SJSA1 (cell line): ENCODE results near the gene NET1. TPM values are rescaled to one million over a fixed set of nuclear protein-coding genes. Genes with fewer than 3 reads are reported as not detected.
"Not testable (repeated sequence)": the region's sequence is repeated elsewhere in the genome, so short reads cannot be mapped to it uniquely, and the experiment has no call there.

Experiments
- DNase-seq, 2 experiments: peaks; one replicate each; pipeline ENCODE4 v3.0.0-alpha.2; 2015 to 2020; ENCODE audit warnings: low spot score in 2 of 2, low read depth in 1 of 2
- H3K27ac ChIP-seq: fragments of 250-450 bp; sonication (Bioruptor Pico); 2 replicates; pipeline ENCODE4 v1.5.1; 2020; ENCODE audit warnings: mild to moderate bottlenecking, moderate library complexity
- H3K27me3 ChIP-seq: fragments of 250-450 bp; sonication (Bioruptor Pico); replicated peaks from 2 replicates; pipeline ENCODE4 v1.5.1; 2020; ENCODE audit warnings: mild to moderate bottlenecking, moderate library complexity
- H3K36me3 ChIP-seq: fragments of 250-450 bp; sonication (Bioruptor Pico); 2 replicates; pipeline ENCODE4 v1.5.1; 2020; ENCODE audit warnings: mild to moderate bottlenecking
- H3K4me1 ChIP-seq: fragments of 250-450 bp; sonication (Bioruptor Pico); replicated peaks from 2 replicates; pipeline ENCODE4 v1.6.1; 2021; ENCODE audit warnings: mild to moderate bottlenecking
- H3K4me3 ChIP-seq: fragments of 250-450 bp; sonication (Bioruptor Pico); 2 replicates; pipeline ENCODE4 v1.5.1; 2020; ENCODE audit warnings: mild to moderate bottlenecking
- H3K9me3 ChIP-seq: fragments of 250-450 bp; sonication (Bioruptor Pico); replicated peaks from 2 replicates; pipeline ENCODE4 v1.5.1; 2020; ENCODE audit warnings: mild to moderate bottlenecking
- total RNA-seq: library from RNA; depleted of rRNA; stranded (reverse); fragments of >200 nt; shearing (Covaris generic); gene quantifications from 2 replicates; pipeline ENCODE4 v1.2.3, GENCODE V29; 2014

NET1 gene
- total RNA-seq, 1 experiment from 2014 or later, result 52.4 TPM

- not testable (repeated sequence) for H3K9me3 ChIP-seq, H3K27ac ChIP-seq, H3K36me3 ChIP-seq, DNase-seq, H3K27me3 ChIP-seq, H3K4me1 ChIP-seq, H3K4me3 ChIP-seq
These were observed 1.6 kb upstream of the NET1 start for GRCh38 chr10:5410787-5411186.

- 0 out of 2 replicates have a peak, but pooled peaks cover under 1% of the 10 kb centered on the region for H3K9me3 ChIP-seq
- H3K27me3 ChIP-seq, result no peaks in the 10 kb centered on the region
- no peak overlapping the region for H3K27ac ChIP-seq
- no peaks in the 10 kb centered on the region for H3K36me3 ChIP-seq
- H3K4me1 ChIP-seq, result 0 out of 2 replicates have a peak, but pooled peaks cover 3% of the 10 kb centered on the region
- DNase-seq, result no peak
- peak overlapping the region; percentile 89 for H3K4me3 ChIP-seq
These were observed 448 bp upstream of the NET1 start for GRCh38 chr10:5411941-5412276.

- peak in 1 of 2 experiments; percentile 35 for DNase-seq
- H3K27ac ChIP-seq, result peak overlapping the region; percentile 5; the same call in 1 of the 2 replicates
- no peaks in the 10 kb centered on the region for H3K27me3 ChIP-seq
- H3K4me3 ChIP-seq, result peak overlapping the region; percentile 89
- H3K36me3 ChIP-seq, result peaks cover 3% of the 10 kb centered on the region; the same call in 1 of the 2 replicates
- no peaks in the 10 kb centered on the region for H3K9me3 ChIP-seq
- 0 out of 2 replicates have a peak, but pooled peaks cover 3% of the 10 kb centered on the region for H3K4me1 ChIP-seq
These were observed 918 bp downstream of the NET1 start for GRCh38 chr10:5413012-5413938.

- H3K4me1 ChIP-seq, result 0 out of 2 replicates have a peak, but pooled peaks cover 3% of the 10 kb centered on the region
- no peak overlapping the region for H3K4me3 ChIP-seq
- DNase-seq, result no peak
- H3K27ac ChIP-seq, result no peak overlapping the region
- no peaks in the 10 kb centered on the region for H3K27me3 ChIP-seq
- no peaks in the 10 kb centered on the region; the same call in 1 of the 2 replicates for H3K9me3 ChIP-seq
- H3K36me3 ChIP-seq, result peaks cover 3% of the 10 kb centered on the region; the same call in 1 of the 2 replicates
These were observed 4.6 kb downstream of the NET1 start for GRCh38 chr10:5416981-5417380.

GRCh38 chr10:5418584-5418983 is 6.2 kb downstream of the NET1 start:
- no peak overlapping the region for H3K27ac ChIP-seq
- no peak for DNase-seq
- H3K4me3 ChIP-seq, result no peak overlapping the region
- H3K36me3 ChIP-seq, result peaks cover 3% of the 10 kb centered on the region; the same call in 1 of the 2 replicates
- no peaks in the 10 kb centered on the region for H3K27me3 ChIP-seq
- H3K9me3 ChIP-seq, result no peaks in the 10 kb centered on the region; the same call in 1 of the 2 replicates
- H3K4me1 ChIP-seq, result 0 out of 2 replicates have a peak, but pooled peaks cover 3% of the 10 kb centered on the region

GRCh38 chr10:5419466-5420094 is 7.2 kb downstream of the NET1 start:
- Histone ChIP-seq H3K4me1 (no peaks in the 10 kb centered on the region), H3K36me3 (peaks cover 3% of the 10 kb centered on the region; the same call in 1 of the 2 replicates)
- no peak for DNase-seq

GRCh38 chr10:5423771-5424170 is 11.4 kb downstream of the NET1 start:
- no peak overlapping the region for H3K4me3 ChIP-seq
- H3K27ac ChIP-seq, result no peak overlapping the region
- no peaks in the 10 kb centered on the region for H3K27me3 ChIP-seq
- no peak for DNase-seq
- no peaks in the 10 kb centered on the region; the same call in 1 of the 2 replicates for H3K9me3 ChIP-seq
- no peaks in the 10 kb centered on the region for H3K4me1 ChIP-seq
- peaks cover 7% of the 10 kb centered on the region for H3K36me3 ChIP-seq

More at GRCh38 chr10:5419466-5420094, 7.2 kb downstream of the NET1 start:
- Histone ChIP-seq H3K9me3 (no peaks in the 10 kb centered on the region; the same call in 1 of the 2 replicates), H3K27me3 (no peaks in the 10 kb centered on the region), H3K4me3 (no peak overlapping the region), H3K27ac (no peak overlapping the region)

GRCh38 chr10:5424751-5425150 is 12.4 kb downstream of the NET1 start:
- DNase-seq, result no peak
- no peak overlapping the region for H3K27ac ChIP-seq
- H3K36me3 ChIP-seq, result peaks cover 12% of the 10 kb centered on the region
- no peaks in the 10 kb centered on the region for H3K4me1 ChIP-seq
- no peak overlapping the region for H3K4me3 ChIP-seq
- H3K9me3 ChIP-seq, result no peaks in the 10 kb centered on the region
- H3K27me3 ChIP-seq, result no peaks in the 10 kb centered on the region

GRCh38 chr10:5428133-5428532 is 15.8 kb downstream of the NET1 start:
- Histone ChIP-seq H3K27ac (no peak overlapping the region), H3K27me3 (no peaks in the 10 kb centered on the region), H3K4me1 (peaks cover 4% of the 10 kb centered on the region), H3K9me3 (no peaks in the 10 kb centered on the region), H3K36me3 (peaks cover 21% of the 10 kb centered on the region), H3K4me3 (no peak overlapping the region)
- DNase-seq, result no peak

- Histone ChIP-seq H3K27ac (no peak overlapping the region), H3K4me3 (no peak overlapping the region), H3K9me3 (no peaks in the 10 kb centered on the region), H3K27me3 (no peaks in the 10 kb centered on the region), H3K36me3 (peaks cover 13% of the 10 kb centered on the region), H3K4me1 (peaks cover 13% of the 10 kb centered on the region)
- peak in 1 of 2 experiments; percentile 16 for DNase-seq
These were observed 20.8 kb downstream of the NET1 start for GRCh38 chr10:5433182-5433581.

GRCh38 chr10:5434017-5434753 is 21.8 kb downstream of the NET1 start:
- peak in 1 of 2 experiments; percentile 57 for DNase-seq
- no peaks in the 10 kb centered on the region for H3K9me3 ChIP-seq
- H3K4me3 ChIP-seq, result no peak overlapping the region
- peak overlapping the region; percentile 59 for H3K27ac ChIP-seq
- 0 out of 2 replicates have a peak, but pooled peaks cover 2% of the 10 kb centered on the region for H3K27me3 ChIP-seq
- peaks cover 17% of the 10 kb centered on the region for H3K36me3 ChIP-seq
- peaks cover 13% of the 10 kb centered on the region for H3K4me1 ChIP-seq

GRCh38 chr10:5435328-5435727 is 23.0 kb downstream of the NET1 start:
- peaks cover 12% of the 10 kb centered on the region for H3K36me3 ChIP-seq
- peaks cover 13% of the 10 kb centered on the region for H3K4me1 ChIP-seq
- H3K27me3 ChIP-seq, result 0 out of 2 replicates have a peak, but pooled peaks cover 2% of the 10 kb centered on the region
- no peak overlapping the region for H3K4me3 ChIP-seq
- no peak for DNase-seq
- H3K9me3 ChIP-seq, result no peaks in the 10 kb centered on the region
- no peak overlapping the region for H3K27ac ChIP-seq

GRCh38 chr10:5440206-5440605 is 27.8 kb downstream of the NET1 start:
- DNase-seq, result no peak
- Histone ChIP-seq H3K9me3 (no peaks in the 10 kb centered on the region), H3K27me3 (0 out of 2 replicates have a peak, but pooled peaks cover 2% of the 10 kb centered on the region), H3K4me3 (no peak overlapping the region), H3K27ac (no peak overlapping the region), H3K4me1 (no peaks in the 10 kb centered on the region), H3K36me3 (peaks cover 5% of the 10 kb centered on the region)
